ENCODE measurements around the gene ZNF521.
A peak's percentile ranks its signal among the peaks of the same experiment; 100 is the strongest.

The ZNF521 gene

GRCh38 chr18:25176518-25177042 is 175.4 kb downstream of the ZNF521 start:
- no peaks in the 10 kb centered on the region for H3K9me3 Mint-ChIP-seq

GRCh38 chr18:25175558-25176517 is 176.1 kb downstream of the ZNF521 start:
- CTCF ChIA-PET, result no interaction called here
- no peak overlapping the region for H3K4me3 Mint-ChIP-seq
- no peaks in the 10 kb centered on the region for H3K9me3 Mint-ChIP-seq
- H3K27ac Mint-ChIP-seq, result no peak overlapping the region
- no peaks in the 10 kb centered on the region for H3K36me3 Mint-ChIP-seq
- H3K4me1 Mint-ChIP-seq, result no peaks in the 10 kb centered on the region
- DNase-seq, result no peak
- peaks cover 3% of the 10 kb centered on the region for H3K27me3 Mint-ChIP-seq

More at GRCh38 chr18:25176518-25177042, 175.4 kb downstream of the ZNF521 start:
- Mint-ChIP-seq H3K4me3 (no peak overlapping the region), H3K36me3 (no peaks in the 10 kb centered on the region), H3K27ac (no peak overlapping the region), H3K4me1 (no peaks in the 10 kb centered on the region), H3K27me3 (peaks cover 3% of the 10 kb centered on the region)
- CTCF ChIA-PET, result no interaction called here
- no peak for DNase-seq

DNA sequence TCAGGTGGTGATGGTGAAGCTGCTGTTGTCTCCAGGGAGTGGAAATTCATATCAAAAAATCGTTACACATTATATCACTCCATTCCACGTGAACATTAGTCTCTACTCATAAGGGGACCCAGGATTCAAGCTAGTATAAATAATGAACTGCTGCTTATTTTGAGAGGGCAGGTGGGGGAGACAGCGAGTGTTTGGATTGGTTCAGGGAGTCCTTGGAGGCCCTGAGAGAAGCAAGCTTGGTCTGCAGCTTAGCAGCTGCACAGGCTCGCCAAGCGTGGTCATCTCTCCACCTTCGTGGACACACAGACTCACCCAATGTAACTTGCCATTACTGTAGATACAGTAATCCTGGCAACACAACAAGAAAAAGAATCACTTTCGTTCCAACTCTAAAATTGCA is 177.6 kb downstream of the ZNF521 start:
- Mint-ChIP-seq H3K4me3 (no peak overlapping the region), H3K27ac (no peak overlapping the region), H3K9me3 (no peaks in the 10 kb centered on the region), H3K27me3 (peaks cover 3% of the 10 kb centered on the region), H3K36me3 (no peaks in the 10 kb centered on the region), H3K4me1 (no peaks in the 10 kb centered on the region)
- DNase-seq, result no peak
- CTCF ChIA-PET, result no interaction called here

- H3K36me3 Mint-ChIP-seq, result no peaks in the 10 kb centered on the region
- peaks cover 3% of the 10 kb centered on the region for H3K27me3 Mint-ChIP-seq
- no peaks in the 10 kb centered on the region for H3K9me3 Mint-ChIP-seq
- no peaks in the 10 kb centered on the region for H3K4me1 Mint-ChIP-seq
- H3K4me3 Mint-ChIP-seq, result no peak overlapping the region
- CTCF ChIA-PET, result no interaction called here
- no peak overlapping the region for H3K27ac Mint-ChIP-seq
- DNase-seq, result no peak
These were observed 180.6 kb downstream of the ZNF521 start for GRCh38 chr18:25171334-25171733.

- CTCF ChIA-PET, result no interaction called here
- DNase-seq, result no peak
- H3K36me3 Mint-ChIP-seq, result no peaks in the 10 kb centered on the region
- H3K27me3 Mint-ChIP-seq, result peaks cover 3% of the 10 kb centered on the region
- no peak overlapping the region for H3K4me3 Mint-ChIP-seq
- H3K4me1 Mint-ChIP-seq, result peaks cover 3% of the 10 kb centered on the region
- H3K9me3 Mint-ChIP-seq, result no peaks in the 10 kb centered on the region
- no peak overlapping the region for H3K27ac Mint-ChIP-seq
These were observed 181.6 kb downstream of the ZNF521 start for GRCh38 chr18:25170402-25170801.

- Mint-ChIP-seq H3K9me3 (no peaks in the 10 kb centered on the region), H3K27ac (no peak overlapping the region), H3K27me3 (peaks cover 3% of the 10 kb centered on the region), H3K4me1 (peaks cover 9% of the 10 kb centered on the region), H3K36me3 (no peaks in the 10 kb centered on the region), H3K4me3 (no peak overlapping the region)
- CTCF ChIA-PET, result no interaction called here
- no peak for DNase-seq
These were observed 182.3 kb downstream of the ZNF521 start for GRCh38 chr18:25169701-25170100.

GRCh38 chr18:25167612-25168410 is 184.2 kb downstream of the ZNF521 start:
- no peak for DNase-seq
- no peaks in the 10 kb centered on the region for H3K27me3 Mint-ChIP-seq
- peaks cover 20% of the 10 kb centered on the region for H3K4me1 Mint-ChIP-seq
- no peaks in the 10 kb centered on the region for H3K36me3 Mint-ChIP-seq
- H3K9me3 Mint-ChIP-seq, result no peaks in the 10 kb centered on the region
- CTCF ChIA-PET, result no interaction called here
- H3K4me3 Mint-ChIP-seq, result no peak overlapping the region
- H3K27ac Mint-ChIP-seq, result no peak overlapping the region

DNA sequence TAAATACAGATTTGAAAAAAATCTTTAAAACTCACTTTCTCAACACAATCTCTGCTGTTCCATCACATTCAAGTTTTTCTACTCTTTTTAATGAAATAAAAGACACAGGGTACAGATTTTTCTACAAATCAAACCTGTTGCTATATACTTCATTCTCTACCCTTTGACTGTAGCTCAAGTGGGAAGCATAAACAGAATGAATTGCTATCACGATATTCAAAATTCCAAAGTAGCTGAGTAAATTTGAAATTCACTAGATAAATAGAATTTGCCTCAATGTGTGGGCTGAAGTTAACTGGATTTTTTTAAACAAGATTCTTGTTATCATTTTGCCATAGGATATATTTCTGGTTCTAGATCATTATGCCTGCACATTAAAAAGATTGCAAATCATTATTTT is 185.9 kb downstream of the ZNF521 start:
- Mint-ChIP-seq H3K9me3 (no peaks in the 10 kb centered on the region), H3K27ac (no peak overlapping the region), H3K4me1 (peaks cover 20% of the 10 kb centered on the region), H3K27me3 (no peaks in the 10 kb centered on the region), H3K4me3 (no peak overlapping the region), H3K36me3 (no peaks in the 10 kb centered on the region)
- no peak for DNase-seq
- CTCF ChIA-PET, result no interaction called here

GRCh38 chr18:25164848-25165811 is 186.8 kb downstream of the ZNF521 start:
- H3K9me3 Mint-ChIP-seq, result no peaks in the 10 kb centered on the region
- no peak for DNase-seq
- no peaks in the 10 kb centered on the region for H3K36me3 Mint-ChIP-seq
- CTCF ChIA-PET, result no interaction called here
- H3K27me3 Mint-ChIP-seq, result no peaks in the 10 kb centered on the region
- H3K27ac Mint-ChIP-seq, result no peak overlapping the region
- H3K4me1 Mint-ChIP-seq, result peaks cover 20% of the 10 kb centered on the region
- H3K4me3 Mint-ChIP-seq, result peak overlapping the region; percentile 57

- Mint-ChIP-seq H3K9me3 (no peaks in the 10 kb centered on the region), H3K36me3 (no peaks in the 10 kb centered on the region), H3K27me3 (no peaks in the 10 kb centered on the region), H3K4me3 (peak overlapping the region; percentile 57), H3K4me1 (peaks cover 20% of the 10 kb centered on the region), H3K27ac (no peak overlapping the region)
- DNase-seq, result no peak
- CTCF ChIA-PET, result no interaction called here
These were observed 187.6 kb downstream of the ZNF521 start for GRCh38 chr18:25164211-25164847.

DNA sequence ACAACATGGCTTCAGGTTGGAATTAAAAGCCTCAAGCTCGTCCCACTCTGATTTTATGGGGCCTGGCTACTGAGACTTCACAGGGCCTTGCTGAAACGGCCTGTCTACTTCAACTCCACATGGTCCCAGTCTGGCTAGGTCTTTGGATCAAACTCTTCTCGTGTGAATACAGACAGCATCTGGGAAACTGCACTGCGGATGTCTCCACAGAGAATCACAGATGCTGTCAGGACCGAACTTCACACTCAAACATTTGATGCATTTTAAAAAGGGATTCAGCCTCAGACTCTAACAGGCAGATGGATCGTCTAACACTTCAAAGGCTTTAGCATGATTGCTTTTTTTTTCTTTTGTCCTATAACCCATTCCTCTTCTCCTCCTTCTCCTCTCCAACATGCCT is 198.5 kb downstream of the ZNF521 start:
- Mint-ChIP-seq H3K36me3 (no peaks in the 10 kb centered on the region), H3K4me1 (no peaks in the 10 kb centered on the region), H3K27ac (no peak overlapping the region), H3K9me3 (peaks cover 2% of the 10 kb centered on the region), H3K4me3 (no peak overlapping the region), H3K27me3 (no peaks in the 10 kb centered on the region)
- DNase-seq, result no peak
- CTCF ChIA-PET, result no interaction called here

DNA sequence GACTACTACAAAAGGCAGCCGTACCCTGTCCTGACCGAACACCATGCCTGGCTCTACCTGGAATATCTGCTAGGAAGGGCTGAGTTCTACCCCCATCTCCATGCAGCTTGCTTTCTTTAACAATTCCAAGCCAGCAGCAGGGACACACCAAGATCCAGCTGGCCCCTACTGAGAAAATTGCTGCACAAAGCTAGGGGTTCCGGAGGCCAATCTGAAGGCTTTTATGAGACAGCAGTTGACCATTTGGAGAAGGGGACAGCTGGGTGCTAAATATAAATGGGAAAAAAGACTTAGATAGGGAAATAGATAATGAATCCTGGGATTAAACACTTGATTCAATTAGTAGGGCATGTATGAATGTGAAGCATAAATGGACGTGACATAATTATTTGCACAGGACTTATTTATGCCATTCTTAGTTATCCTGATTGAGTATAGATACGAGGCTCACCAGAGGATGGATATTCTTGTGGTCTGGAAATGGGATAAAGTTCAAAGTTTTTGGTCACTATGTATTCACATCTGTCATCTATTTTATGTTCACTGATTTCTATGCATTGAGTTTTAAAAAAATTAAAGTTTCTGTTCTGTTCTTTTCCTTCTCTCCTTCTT is 204.0 kb downstream of the ZNF521 start:
- CTCF ChIA-PET, result no interaction called here
- Mint-ChIP-seq H3K36me3 (no peaks in the 10 kb centered on the region), H3K4me3 (no peak overlapping the region), H3K9me3 (peaks cover 2% of the 10 kb centered on the region), H3K27me3 (no peaks in the 10 kb centered on the region), H3K27ac (no peak overlapping the region), H3K4me1 (no peaks in the 10 kb centered on the region)
- DNase-seq, result no peak

DNA sequence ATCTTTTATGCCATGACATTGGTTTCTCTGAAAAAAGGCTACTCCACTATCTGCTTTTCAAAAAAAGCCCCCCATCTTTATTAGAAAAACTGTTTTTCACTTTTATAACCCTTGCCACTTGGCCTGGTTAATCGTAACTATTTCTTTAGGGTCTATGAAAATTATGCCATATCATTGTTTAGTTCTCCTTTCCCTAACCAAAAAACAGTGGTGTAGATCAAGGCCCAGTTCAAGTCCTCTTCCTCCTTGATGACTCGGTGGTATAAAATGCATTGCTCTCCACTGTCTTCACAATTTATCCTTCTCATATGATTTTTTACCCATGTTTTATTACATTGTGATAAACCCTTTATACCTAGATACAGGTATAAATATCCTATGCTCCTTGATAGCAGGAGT is 205.5 kb downstream of the ZNF521 start:
- no peak for DNase-seq
- Mint-ChIP-seq H3K36me3 (no peaks in the 10 kb centered on the region), H3K4me1 (no peaks in the 10 kb centered on the region), H3K4me3 (no peak overlapping the region), H3K27ac (no peak overlapping the region), H3K27me3 (no peaks in the 10 kb centered on the region), H3K9me3 (no peaks in the 10 kb centered on the region)
- CTCF ChIA-PET, result no interaction called here

All from activated naive CD4-positive, alpha-beta T cell treated with anti-CD3 and anti-CD28 coated beads, Interleukin-2, amount 10 ng/mL, durations not matched to agents 7 days and 5 days (primary cell).